Spleen (tissue), 11 donors: Measurements from ENCODE around the gene CCNY. TPM values are rescaled to one million over a fixed set of nuclear protein-coding genes. Genes with fewer than 3 reads are reported as not detected.
"Not testable (repeated sequence)": the region's sequence is repeated elsewhere in the genome, so short reads cannot be mapped to it uniquely, and the experiment has no call there.

Experiments
- DNase-seq: peaks from one replicate; pipeline ENCODE4 v3.0.0-alpha.2; 2020
- H3K27ac ChIP-seq, 8 donors: fragments of 200-600 bp; sonication (generic) in 7 of 8; 1 replicate in 4 of 8; 2 replicates in 4 of 8; pipeline versions ENCODE4 v1.5.0 to v1.8.0; 2016 to 2021; ENCODE audit warnings: inconsistent platforms in 4 of 8, mild to moderate bottlenecking in 4 of 8, moderate library complexity in 1 of 8
- H3K27me3 ChIP-seq, 7 donors: fragments of 200-600 bp; sonication (generic) in 6 of 7; replicated peaks in 1 of 7; 1 replicate in 4 of 7; 2 replicates in 3 of 7; pipeline versions ENCODE4 v1.5.0 to v1.8.0; 2016 to 2021; ENCODE audit warnings: inconsistent platforms in 3 of 7, mild to moderate bottlenecking in 1 of 7
- H3K36me3 ChIP-seq, 6 donors: fragments of 200-600 bp; sonication (generic) in 5 of 6; 1 replicate in 4 of 6; 2 replicates in 2 of 6; pipeline versions ENCODE4 v1.5.0 to v1.8.0; 2016 to 2021; ENCODE audit warnings: inconsistent platforms in 2 of 6
- H3K4me1 ChIP-seq, 6 donors: fragments of 200-600 bp; sonication (generic) in 5 of 6; 1 replicate in 3 of 6; 2 replicates in 3 of 6; pipeline versions ENCODE4 v1.5.0 to v1.8.0; 2016 to 2021; ENCODE audit warnings: inconsistent platforms in 3 of 6
- H3K4me3 ChIP-seq, 8 donors: fragments of 200-600 bp; sonication (generic) in 7 of 8; 1 replicate in 4 of 8; 2 replicates in 4 of 8; pipeline versions ENCODE4 v1.5.0 to v1.8.0; 2016 to 2021; ENCODE audit warnings: inconsistent platforms in 4 of 8, mild to moderate bottlenecking in 4 of 8, moderate library complexity in 2 of 8
- H3K9me3 ChIP-seq, 8 donors: fragments of 200-600 bp; sonication (generic) in 7 of 8; 1 replicate in 4 of 8; 2 replicates in 4 of 8; pipeline versions ENCODE4 v1.5.0 to v1.8.0; 2016 to 2021; ENCODE audit warnings: inconsistent platforms in 4 of 8
- CTCF ChIP-seq, 11 experiments: fragments of 200-600 bp in 7 of 11; fragments of 450-650 bp in 4 of 11; sonication (generic) in 4 of 11; IDR thresholded peaks in 8 of 11; conservative IDR thresholded peaks in 3 of 11; 1 replicate in 7 of 11; 2 replicates in 4 of 11; pipeline versions ENCODE4 v1.4.0 to v1.8.0; 2016 to 2021; ENCODE audit warnings: antibody characterized with exemption in 11 of 11, inconsistent platforms in 4 of 11, mild to moderate bottlenecking in 1 of 11
- POLR2A ChIP-seq, 3 donors: fragments of 450-650 bp; IDR thresholded peaks; one replicate each; pipeline ENCODE4 v1.5.1; 2017; ENCODE audit warnings: antibody characterized with exemption in 3 of 3, mild to moderate bottlenecking in 1 of 3
- POLR2AphosphoS5 ChIP-seq, 3 donors: sonication (generic); formaldehyde crosslinking; IDR thresholded peaks; one replicate each; pipeline ENCODE4 v1.5.1; 2017; ENCODE audit warnings: antibody characterized with exemption in 3 of 3
- WGBS, 5 donors: extraction: QIAGEN DNeasy Blood & Tissue Kit in 3 of 5; methylation state at CpG; one replicate each; pipeline versions ENCODE4 v1.1.5 to v1.1.7; 2013 to 2018; 5-methylcytosine and 5-hydroxymethylcytosine counted together
- intact Hi-C: fragments of 100-400 bp; cut with DNase I; formaldehyde crosslinking; loops from one replicate; pipeline ENCODE4 v1.15.0; 2023; ENCODE audit warnings: low total_unique reads
- polyA plus RNA-seq, 3 donors: library from polyadenylated mRNA; stranded (reverse); fragments of 200-250 nt; gene quantifications; one replicate each; pipeline ENCODE4 v1.2.1, GENCODE V29; 2013
- total RNA-seq, 7 donors: library from RNA; depleted of rRNA in 3 of 7; stranded (reverse); fragments of >200 nt in 3 of 7; fragmentation: NEBNext Ultra II Directional in 4 of 7; extraction: Animal tissue kit (Norgen Biotek cat#: 25700) in 4 of 7; gene quantifications; one replicate each; pipeline versions ENCODE4 v1.1.0 to v1.2.1, GENCODE V29; 2016 to 2021
- donor health status: healthy with polysubstance abuse.
- donor health status: DM: no; HTN: no; CAD: no; lungs with moderate emphysema.
- donor health status: DM: no; HTN: no; CAD: no.
- donor health status: Bipolar disorder and iron deficiency.
- donor health status: healthy.
- donor health status: DM: no; HTN: no; CAD: no.
- donor health status: DM: yes; HTN: yes; CAD: no.

The CCNY gene
- total and polyA plus RNA-seq, 10 donors, result 21.1 to 83.1 (median 52.1) TPM

GRCh38 chr10:35536789-35537188 lies 200.5 kb downstream of the CCNY start:
- H3K27ac ChIP-seq, result no peak overlapping the region
- H3K36me3 ChIP-seq, result peaks cover 0 to 86% (median 41%) of the 10 kb centered on the region in 6 donors
- H3K27me3 ChIP-seq, result no peaks in the 10 kb centered on the region
- H3K9me3 ChIP-seq, result peaks cover 0 to 29% (median 20%) of the 10 kb centered on the region in 8 donors
- intact Hi-C loops, result no loop called here
- 95 to 100% (median 96%) methylated on average over 4 of the region's 4 CpGs for WGBS, 5 donors
- TF ChIP-seq POLR2A (IDR thresholded peaks at IDR 0.05) (no peak), POLR2AphosphoS5 (IDR thresholded peaks at IDR 0.05) (no peak), CTCF (IDR thresholded peaks at IDR 0.05 in 8 of 11, conservative IDR thresholded peaks at IDR 0.05 in 3 of 11) (no peak)
- no peak for DNase-seq
- peaks cover 0 to 10% (median 0%) of the 10 kb centered on the region in 6 donors for H3K4me1 ChIP-seq
- no peak overlapping the region for H3K4me3 ChIP-seq

GRCh38 chr10:35537925-35538324 lies 201.6 kb downstream of the CCNY start:
- WGBS, 5 donors, result 93 to 100% (median 98%) methylated on average over 3 of the region's 3 CpGs
- DNase-seq, H3K4me1 ChIP-seq, intact Hi-C loops, H3K4me3 ChIP-seq, H3K27me3 ChIP-seq, H3K27ac ChIP-seq: not testable (repeated sequence)
- Histone ChIP-seq H3K36me3 (peaks cover 0 to 85% (median 34%) of the 10 kb centered on the region in 6 donors), H3K9me3 (peaks cover 0 to 29% (median 20%) of the 10 kb centered on the region in 8 donors)

- Histone ChIP-seq H3K9me3 (peaks cover 0 to 14% (median 7%) of the 10 kb centered on the region in 8 donors), H3K4me1 (peaks cover 0 to 10% (median 0%) of the 10 kb centered on the region in 6 donors), H3K36me3 (peaks cover 0 to 84% (median 11%) of the 10 kb centered on the region in 6 donors), H3K4me3 (no peak overlapping the region), H3K27me3 (no peaks in the 10 kb centered on the region), H3K27ac (no peak overlapping the region)
- 72 to 81% (median 75%) methylated on average over 7 of the region's 7 CpGs for whole genome bisulfite sequencing, 5 donors
- TF ChIP-seq POLR2AphosphoS5 (IDR thresholded peaks at IDR 0.05), result no peak
- no peak for TF ChIP-seq CTCF (IDR thresholded peaks at IDR 0.05 in 8 of 11, conservative IDR thresholded peaks at IDR 0.05 in 3 of 11)
- no peak for TF ChIP-seq POLR2A (IDR thresholded peaks at IDR 0.05)
- no peak for DNase-seq
- intact Hi-C loops, result no loop called here
Observed at GRCh38 chr10:35540296-35541164, 204.2 kb downstream of the CCNY start.

- peaks cover 0 to 82% (median 7%) of the 10 kb centered on the region in 6 donors for H3K36me3 ChIP-seq
- DNase-seq, result no peak
- WGBS, 5 donors, result 91 to 100% (median 97%) methylated on average over 1 of the region's 1 CpG
Observed at GRCh38 chr10:35541720-35542119, 205.4 kb downstream of the CCNY start.

More at GRCh38 chr10:35541720-35542119, 205.4 kb downstream of the CCNY start:
- no peak overlapping the region for H3K4me3 ChIP-seq
- no peaks in the 10 kb centered on the region for H3K27me3 ChIP-seq
- TF ChIP-seq CTCF (IDR thresholded peaks at IDR 0.05 in 8 of 11, conservative IDR thresholded peaks at IDR 0.05 in 3 of 11) (no peak), POLR2A (IDR thresholded peaks at IDR 0.05) (no peak), POLR2AphosphoS5 (IDR thresholded peaks at IDR 0.05) (no peak)
- peaks cover 0 to 10% (median 0%) of the 10 kb centered on the region in 6 donors for H3K4me1 ChIP-seq
- intact Hi-C loops, result no loop called here
- H3K27ac ChIP-seq, result no peak overlapping the region
- peaks cover 0 to 8% (median 1%) of the 10 kb centered on the region in 8 donors for H3K9me3 ChIP-seq
